DOHH2 (cell line): ENCODE measurements around the gene MGRN1.

Source experiments
- EZH2phosphoT487 ChIP-seq: fragments of 200-600 bp; sonication (generic); IDR thresholded peaks from 2 replicates; pipeline ENCODE4 v1.6.1; 2017; ENCODE audit warnings: borderline replicate concordance, mild to moderate bottlenecking, antibody characterized with exemption, low read length, moderate library complexity, mixed read lengths
- TF ChIP-seq, protein P1 (sequence below): fragments of 200-600 bp; sonication (generic); IDR thresholded peaks from one replicate; pipeline ENCODE4 v1.5.1; 2014; ENCODE audit warnings: antibody characterized with exemption, mild to moderate bottlenecking, low read depth, low read length; ENCODE audit not compliant: poor library complexity, severe bottlenecking

- TF ChIP-seq, protein P1, sequence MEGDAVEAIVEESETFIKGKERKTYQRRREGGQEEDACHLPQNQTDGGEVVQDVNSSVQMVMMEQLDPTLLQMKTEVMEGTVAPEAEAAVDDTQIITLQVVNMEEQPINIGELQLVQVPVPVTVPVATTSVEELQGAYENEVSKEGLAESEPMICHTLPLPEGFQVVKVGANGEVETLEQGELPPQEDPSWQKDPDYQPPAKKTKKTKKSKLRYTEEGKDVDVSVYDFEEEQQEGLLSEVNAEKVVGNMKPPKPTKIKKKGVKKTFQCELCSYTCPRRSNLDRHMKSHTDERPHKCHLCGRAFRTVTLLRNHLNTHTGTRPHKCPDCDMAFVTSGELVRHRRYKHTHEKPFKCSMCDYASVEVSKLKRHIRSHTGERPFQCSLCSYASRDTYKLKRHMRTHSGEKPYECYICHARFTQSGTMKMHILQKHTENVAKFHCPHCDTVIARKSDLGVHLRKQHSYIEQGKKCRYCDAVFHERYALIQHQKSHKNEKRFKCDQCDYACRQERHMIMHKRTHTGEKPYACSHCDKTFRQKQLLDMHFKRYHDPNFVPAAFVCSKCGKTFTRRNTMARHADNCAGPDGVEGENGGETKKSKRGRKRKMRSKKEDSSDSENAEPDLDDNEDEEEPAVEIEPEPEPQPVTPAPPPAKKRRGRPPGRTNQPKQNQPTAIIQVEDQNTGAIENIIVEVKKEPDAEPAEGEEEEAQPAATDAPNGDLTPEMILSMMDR = no peak
- no peak for TF ChIP-seq EZH2phosphoT487
Measured at GRCh38 chr16:4618645-4619418, 5.8 kb upstream of the MGRN1 start.
